ENCODE results near the gene USP15.
"Not testable (repeated sequence)": the region's sequence is repeated elsewhere in the genome, so short reads cannot be mapped to it uniquely, and the experiment has no call there.

The USP15 gene

DNA sequence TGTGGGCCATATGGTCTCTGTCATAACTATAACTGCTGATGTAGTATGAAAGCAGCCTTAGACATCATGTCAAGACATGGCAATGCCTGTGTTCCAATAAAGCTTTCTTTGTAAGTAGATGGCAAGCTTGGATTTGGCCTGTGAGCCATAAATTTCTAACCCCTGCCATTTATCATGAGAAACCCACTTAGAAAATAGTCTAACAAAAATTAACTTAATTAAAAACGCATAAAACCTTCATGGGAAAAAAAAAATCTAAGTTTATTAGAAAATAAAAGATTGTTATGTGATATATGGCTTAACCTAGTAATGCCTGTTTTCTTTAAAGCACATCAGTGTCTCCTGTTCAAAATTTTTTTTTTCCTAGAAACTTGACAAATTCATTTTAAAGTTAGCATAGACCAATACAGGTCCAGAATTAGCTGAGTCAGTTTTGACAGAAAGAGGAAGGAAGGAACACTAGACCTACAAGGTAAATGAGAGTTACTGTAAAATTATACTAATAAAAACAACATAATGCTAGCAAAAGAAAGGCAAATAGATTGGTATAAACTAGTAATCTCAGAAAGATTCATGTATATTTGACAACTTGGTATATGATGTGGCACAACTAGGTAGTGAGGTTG, 68.2 kb downstream of the USP15 start:
- no peak for DNase-seq (ENCODE audit: extremely low read depth, low read depth)
- TF ChIP-seq, protein P1, sequence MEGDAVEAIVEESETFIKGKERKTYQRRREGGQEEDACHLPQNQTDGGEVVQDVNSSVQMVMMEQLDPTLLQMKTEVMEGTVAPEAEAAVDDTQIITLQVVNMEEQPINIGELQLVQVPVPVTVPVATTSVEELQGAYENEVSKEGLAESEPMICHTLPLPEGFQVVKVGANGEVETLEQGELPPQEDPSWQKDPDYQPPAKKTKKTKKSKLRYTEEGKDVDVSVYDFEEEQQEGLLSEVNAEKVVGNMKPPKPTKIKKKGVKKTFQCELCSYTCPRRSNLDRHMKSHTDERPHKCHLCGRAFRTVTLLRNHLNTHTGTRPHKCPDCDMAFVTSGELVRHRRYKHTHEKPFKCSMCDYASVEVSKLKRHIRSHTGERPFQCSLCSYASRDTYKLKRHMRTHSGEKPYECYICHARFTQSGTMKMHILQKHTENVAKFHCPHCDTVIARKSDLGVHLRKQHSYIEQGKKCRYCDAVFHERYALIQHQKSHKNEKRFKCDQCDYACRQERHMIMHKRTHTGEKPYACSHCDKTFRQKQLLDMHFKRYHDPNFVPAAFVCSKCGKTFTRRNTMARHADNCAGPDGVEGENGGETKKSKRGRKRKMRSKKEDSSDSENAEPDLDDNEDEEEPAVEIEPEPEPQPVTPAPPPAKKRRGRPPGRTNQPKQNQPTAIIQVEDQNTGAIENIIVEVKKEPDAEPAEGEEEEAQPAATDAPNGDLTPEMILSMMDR (IDR thresholded peaks at IDR 0.05; ENCODE audit: low read depth, low read length, missing control alignments): no peak
- no peak overlapping the region for H3K4me3 ChIP-seq (replicated peaks; ENCODE audit: low read depth, low read length)

DNA sequence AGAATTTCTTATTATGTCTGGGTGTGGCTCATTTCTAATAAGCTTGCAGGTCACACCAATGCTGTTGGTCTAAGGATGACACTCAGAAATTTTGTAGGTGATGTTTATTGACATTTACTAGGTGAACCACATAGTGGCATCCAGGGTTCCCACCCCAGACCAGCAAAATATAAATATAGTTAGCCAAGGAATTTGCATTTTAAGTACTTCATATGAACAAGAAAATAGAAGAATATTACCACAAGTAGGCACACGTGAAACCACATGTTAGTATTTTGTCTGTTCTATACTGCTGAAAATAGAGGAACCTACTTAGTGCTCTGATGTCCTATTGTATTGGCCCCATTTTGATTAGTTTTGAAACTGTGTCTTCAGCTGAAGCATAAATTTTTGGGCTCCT, 71.1 kb downstream of the USP15 start:
- H3K4me3 ChIP-seq (replicated peaks; ENCODE audit: low read depth, low read length): no peak overlapping the region
- TF ChIP-seq, protein P1 (IDR thresholded peaks at IDR 0.05; ENCODE audit: low read depth, low read length, missing control alignments): no peak
- DNase-seq (ENCODE audit: extremely low read depth, low read depth): no peak

DNA sequence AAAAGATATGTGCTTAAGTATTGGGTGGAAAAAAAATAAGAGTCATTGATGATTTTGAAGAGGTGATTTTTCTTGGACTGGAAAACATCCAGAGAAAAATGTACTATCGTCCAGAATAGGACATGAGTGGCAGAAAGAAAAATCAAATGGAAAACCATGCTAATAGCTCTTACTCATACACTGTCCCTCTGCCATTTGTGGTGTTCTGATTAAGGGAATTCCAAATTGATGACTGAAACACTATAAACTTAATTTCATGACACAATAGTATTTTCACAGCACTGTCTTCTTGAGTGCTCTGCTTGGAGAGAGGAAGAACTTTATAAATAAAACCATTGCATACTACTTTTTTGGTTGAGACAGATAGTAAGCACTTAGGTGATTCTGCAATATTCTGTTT, 72.4 kb downstream of the USP15 start:
- H3K4me3 ChIP-seq (replicated peaks; ENCODE audit: low read depth, low read length): no peak overlapping the region
- no peak for DNase-seq (ENCODE audit: extremely low read depth, low read depth)
- TF ChIP-seq, protein P1 (IDR thresholded peaks at IDR 0.05; ENCODE audit: low read depth, low read length, missing control alignments): no peak

DNA sequence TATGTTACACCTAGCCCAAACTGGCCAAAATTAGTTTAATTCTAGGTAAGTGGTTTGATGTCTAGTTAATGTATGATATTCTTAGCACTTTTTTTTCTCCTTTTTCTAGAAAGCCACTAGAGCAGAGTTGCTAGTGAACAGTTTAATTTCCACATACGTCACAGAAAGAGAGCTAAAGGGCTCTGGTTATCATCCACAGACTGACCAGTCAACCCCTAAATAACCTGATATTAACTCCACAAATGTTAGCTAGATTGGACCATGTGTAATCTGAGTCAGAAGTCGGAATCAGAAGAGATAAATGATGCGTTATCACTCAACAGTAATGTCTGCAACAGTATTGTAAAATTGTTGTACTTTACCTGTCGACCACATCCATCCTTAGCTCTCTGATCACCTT, 74.9 kb downstream of the USP15 start:
- H3K4me3 ChIP-seq (replicated peaks; ENCODE audit: low read depth, low read length): no peak overlapping the region
- TF ChIP-seq, protein P1 (IDR thresholded peaks at IDR 0.05; ENCODE audit: low read depth, low read length, missing control alignments): no peak
- no peak for DNase-seq (ENCODE audit: extremely low read depth, low read depth)

DNA sequence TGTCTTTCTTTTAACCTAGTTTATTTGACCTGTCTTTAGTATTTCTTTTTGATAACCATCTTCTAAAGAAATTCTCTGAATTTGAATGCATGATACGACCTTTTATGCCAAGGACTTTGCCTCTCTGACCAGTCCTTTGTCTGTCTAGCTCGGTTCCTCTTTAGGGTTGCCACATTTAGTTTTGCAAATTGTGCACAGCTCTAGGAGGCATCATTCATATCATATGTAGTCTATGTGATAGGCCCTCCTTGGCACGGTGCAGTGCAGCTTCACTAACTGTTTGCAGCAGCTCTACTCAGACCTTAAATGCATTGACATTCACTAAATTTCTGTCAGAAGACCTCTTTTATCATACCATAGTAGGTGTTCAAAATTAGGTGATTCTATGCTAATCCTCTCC, 75.6 kb downstream of the USP15 start:
- DNase-seq (ENCODE audit: extremely low read depth, low read depth): no peak
- TF ChIP-seq, protein P1 (IDR thresholded peaks at IDR 0.05; ENCODE audit: low read depth, low read length, missing control alignments): no peak
- no peak overlapping the region for H3K4me3 ChIP-seq (replicated peaks; ENCODE audit: low read depth, low read length)

DNA sequence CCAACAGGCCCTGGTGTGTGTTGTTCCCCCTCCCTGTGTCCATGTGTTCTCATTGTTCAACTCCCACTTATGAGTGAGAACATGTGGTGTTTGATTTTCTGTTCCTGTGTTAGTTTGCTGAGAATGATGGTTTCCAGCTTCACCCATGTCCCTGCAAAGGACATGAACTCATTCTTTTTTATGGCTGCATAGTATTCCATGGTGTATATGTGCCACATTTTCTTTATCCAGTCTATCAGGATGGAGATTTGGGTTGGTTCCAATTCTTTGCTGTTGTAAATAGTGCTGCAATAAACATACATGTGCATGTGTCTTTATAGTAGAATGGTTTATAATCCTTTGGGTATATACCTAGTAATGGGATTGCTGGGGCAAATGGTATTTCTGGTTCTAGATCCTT, 77.4 kb downstream of the USP15 start:
- not testable (repeated sequence) for DNase-seq (ENCODE audit: extremely low read depth, low read depth); H3K4me3 ChIP-seq (replicated peaks; ENCODE audit: low read depth, low read length)

DNA sequence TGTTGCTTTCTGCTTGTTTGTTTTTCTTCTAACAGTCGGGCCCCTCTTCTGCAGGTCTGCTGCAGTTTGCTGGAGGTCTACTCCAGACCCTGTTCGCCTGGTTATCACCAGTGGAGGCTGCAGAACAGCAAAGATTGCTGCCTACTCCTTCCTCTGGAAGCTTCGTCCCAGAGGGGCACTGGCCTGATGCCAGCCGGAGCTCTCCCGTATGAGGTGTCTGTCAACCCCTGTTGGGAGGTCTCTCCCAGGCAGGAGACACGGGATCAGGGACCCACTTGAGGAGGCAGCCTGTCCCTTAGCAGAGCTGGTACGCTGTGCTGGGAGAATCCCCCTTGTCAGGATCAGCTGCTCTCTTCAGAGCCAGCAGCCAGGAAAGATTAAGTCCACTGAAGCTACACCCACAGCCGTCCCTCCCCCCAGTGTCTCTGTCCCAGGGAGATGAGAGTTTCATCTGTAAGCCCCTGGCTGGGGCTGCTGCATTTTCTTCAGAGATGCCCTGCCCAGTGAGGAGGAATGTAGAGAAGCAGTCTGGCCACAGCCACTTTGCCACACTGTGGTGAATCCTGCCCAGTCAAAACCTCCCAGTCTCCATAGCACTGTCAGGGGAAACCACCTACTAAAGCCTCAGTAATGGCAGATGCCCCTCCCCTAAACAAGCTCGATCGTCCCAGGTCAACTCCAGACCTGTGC, 82.6 kb downstream of the USP15 start:
- DNase-seq (ENCODE audit: extremely low read depth, low read depth); H3K4me3 ChIP-seq (replicated peaks; ENCODE audit: low read depth, low read length): not testable (repeated sequence)

DNA sequence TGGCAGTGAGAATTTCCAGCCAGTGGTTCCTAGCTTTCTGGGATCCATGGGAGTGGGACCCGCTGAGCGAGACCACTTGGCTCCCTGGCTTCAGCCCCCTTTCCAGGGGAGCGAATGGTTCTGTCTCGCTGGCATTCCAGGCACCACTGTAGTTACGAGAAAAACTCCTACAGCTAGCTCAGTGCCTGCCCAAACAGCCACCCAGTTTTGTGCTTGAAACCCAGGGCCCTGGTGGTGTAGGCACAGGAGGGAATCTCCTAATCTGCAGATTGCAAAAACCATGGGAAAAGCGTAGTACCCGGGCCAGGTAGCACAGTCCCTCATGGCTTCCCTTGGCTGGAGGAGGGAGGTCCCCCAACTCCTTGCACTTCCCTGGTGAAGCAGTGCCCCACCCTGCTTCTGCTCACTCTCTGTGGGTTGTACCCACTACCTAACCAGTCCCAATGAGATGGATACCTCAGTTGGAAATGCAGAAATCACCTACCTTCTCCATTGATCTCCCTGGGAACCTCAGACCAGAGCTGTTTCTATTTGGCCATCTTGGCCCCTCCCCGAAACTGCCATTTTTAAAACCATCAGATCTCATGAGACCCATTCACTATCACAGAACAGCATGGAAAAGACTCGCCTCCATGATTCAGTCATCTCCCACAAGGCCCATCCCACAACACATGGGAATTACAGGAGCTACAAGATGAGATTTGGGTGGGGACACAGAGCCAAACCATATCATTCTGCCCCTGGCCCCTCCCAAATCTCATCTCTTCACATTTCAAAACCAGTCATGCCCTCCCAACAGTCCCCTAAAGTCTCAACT, 83.3 kb downstream of the USP15 start:
- DNase-seq (ENCODE audit: extremely low read depth, low read depth); H3K4me3 ChIP-seq (replicated peaks; ENCODE audit: low read depth, low read length): not testable (repeated sequence)

DNA sequence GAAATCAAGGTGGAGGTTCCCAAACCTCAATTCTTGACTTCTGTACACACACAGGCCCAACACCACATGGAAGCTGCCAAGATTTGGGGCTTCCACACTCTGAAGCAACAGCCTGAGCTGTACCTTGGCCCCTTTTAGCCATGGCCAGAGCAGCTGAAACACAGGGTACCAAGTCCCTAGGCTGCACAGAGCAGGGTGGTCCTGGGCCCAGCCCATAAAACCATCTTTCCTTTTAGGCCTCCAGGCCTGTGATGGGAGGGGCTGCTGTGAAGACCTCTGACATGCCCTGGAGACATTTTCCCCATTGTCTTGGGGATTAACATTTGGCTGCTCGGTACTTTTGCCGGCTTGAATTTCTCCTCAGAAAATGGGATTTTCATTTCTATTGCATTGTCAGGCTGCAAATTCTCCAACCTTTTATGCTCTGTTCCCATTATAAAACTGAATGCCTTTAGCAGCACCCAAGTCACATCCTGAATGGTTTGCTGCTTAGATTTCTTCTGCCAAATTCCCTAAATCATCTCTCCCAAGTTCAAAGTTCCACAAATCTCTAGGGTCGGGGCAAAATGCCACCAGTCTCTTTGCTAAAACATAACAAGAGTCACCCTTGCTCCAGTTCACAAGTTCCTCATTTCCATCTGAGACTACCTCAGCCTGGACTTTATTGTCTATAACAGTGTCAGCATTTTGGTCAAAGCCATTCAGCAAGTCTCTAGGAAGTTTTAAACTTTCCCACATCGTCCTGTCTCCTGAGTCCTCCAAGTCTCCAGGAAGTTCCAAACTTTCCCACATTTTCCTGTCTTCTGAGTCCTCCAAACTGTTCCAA, 84.7 kb downstream of the USP15 start:
- DNase-seq (ENCODE audit: extremely low read depth, low read depth); H3K4me3 ChIP-seq (replicated peaks; ENCODE audit: low read depth, low read length): not testable (repeated sequence)

All from HFF-Myc (cell line).